ENCODE results near the gene GHRL.

GHRL gene

GRCh38 chr3:10310578-10310977 is 17.8 kb upstream of the GHRL start:
- peak overlapping the region; percentile 36 for H3K27ac ChIP-seq
- TF ChIP-seq CTCF (IDR thresholded peaks at IDR 0.05; ENCODE audit: low read depth, low read length, missing control alignments): no peak
- peaks cover 84% of the 10 kb centered on the region for H3K36me3 ChIP-seq (replicated peaks)
- in situ Hi-C loops (cut with HindIII; ENCODE audit: low pct_ligation_motif_present, low sequenced_read_pairs): no loop called here
- no peak overlapping the region for H3K4me3 ChIP-seq (ENCODE audit: low read depth, low read length)
- H3K27me3 ChIP-seq (replicated peaks): no peaks in the 10 kb centered on the region
- DNase-seq: no peak

- Histone ChIP-seq H3K36me3 (replicated peaks) (peaks cover 86% of the 10 kb centered on the region), H3K27ac (no peak overlapping the region), H3K4me3 (ENCODE audit: low read depth, low read length) (no peak overlapping the region), H3K27me3 (replicated peaks) (no peaks in the 10 kb centered on the region)
- no peak for DNase-seq
- no peak for TF ChIP-seq CTCF (IDR thresholded peaks at IDR 0.05; ENCODE audit: low read depth, low read length, missing control alignments)
- in situ Hi-C loops (cut with HindIII; ENCODE audit: low pct_ligation_motif_present, low sequenced_read_pairs): no loop called here
These were observed 17.0 kb upstream of the GHRL start for GRCh38 chr3:10309736-10310135.

GRCh38 chr3:10308678-10309077 is 15.9 kb upstream of the GHRL start:
- no peaks in the 10 kb centered on the region for H3K27me3 ChIP-seq (replicated peaks)
- no peak overlapping the region for H3K27ac ChIP-seq
- peaks cover 86% of the 10 kb centered on the region for H3K36me3 ChIP-seq (replicated peaks)
- DNase-seq: no peak
- in situ Hi-C loops (cut with HindIII; ENCODE audit: low pct_ligation_motif_present, low sequenced_read_pairs): no loop called here
- no peak overlapping the region for H3K4me3 ChIP-seq (ENCODE audit: low read depth, low read length)
- no peak for TF ChIP-seq CTCF (IDR thresholded peaks at IDR 0.05; ENCODE audit: low read depth, low read length, missing control alignments)

GRCh38 chr3:10306156-10306555 is 13.4 kb upstream of the GHRL start:
- H3K4me3 ChIP-seq (ENCODE audit: low read depth, low read length): no peak overlapping the region
- H3K27ac ChIP-seq: no peak overlapping the region
- no peak for DNase-seq
- in situ Hi-C loops (cut with HindIII; ENCODE audit: low pct_ligation_motif_present, low sequenced_read_pairs): no loop called here
- TF ChIP-seq CTCF (IDR thresholded peaks at IDR 0.05; ENCODE audit: low read depth, low read length, missing control alignments): no peak
- H3K36me3 ChIP-seq (replicated peaks): peaks cover 84% of the 10 kb centered on the region
- no peaks in the 10 kb centered on the region for H3K27me3 ChIP-seq (replicated peaks)

GRCh38 chr3:10305331-10305902 is 12.7 kb upstream of the GHRL start:
- Histone ChIP-seq H3K27me3 (replicated peaks) (no peaks in the 10 kb centered on the region), H3K27ac (no peak overlapping the region), H3K4me3 (ENCODE audit: low read depth, low read length) (no peak overlapping the region), H3K36me3 (replicated peaks) (peaks cover 88% of the 10 kb centered on the region)
- no peak for TF ChIP-seq CTCF (IDR thresholded peaks at IDR 0.05; ENCODE audit: low read depth, low read length, missing control alignments)
- no peak for DNase-seq
- in situ Hi-C loops (cut with HindIII; ENCODE audit: low pct_ligation_motif_present, low sequenced_read_pairs): no loop called here

- Histone ChIP-seq H3K27me3 (replicated peaks) (no peaks in the 10 kb centered on the region), H3K27ac (no peak overlapping the region), H3K4me3 (ENCODE audit: low read depth, low read length) (no peak overlapping the region), H3K36me3 (replicated peaks) (peaks cover 88% of the 10 kb centered on the region)
- TF ChIP-seq CTCF (IDR thresholded peaks at IDR 0.05; ENCODE audit: low read depth, low read length, missing control alignments): no peak
- in situ Hi-C loops (cut with HindIII; ENCODE audit: low pct_ligation_motif_present, low sequenced_read_pairs): no loop called here
- no peak for DNase-seq
These were observed 12.2 kb upstream of the GHRL start for GRCh38 chr3:10304905-10305304.

Measured in brain microvascular endothelial cell (primary cell).